Activated CD4-positive, alpha-beta T cell treated with anti-CD3 and anti-CD28 coated beads, Interleukin-2, Interleukin-6, amounts not matched to agents 100 ng/mL and 50 ng/mL, durations not matched to agents 16 hours and 8 hours (primary cell): ENCODE data around the gene CACNB4.
"Not testable (repeated sequence)": the region's sequence is repeated elsewhere in the genome, so short reads cannot be mapped to it uniquely, and the experiment has no call there.

Experiments used
- DNase-seq: peaks from one replicate; pipeline ENCODE4 v3.0.0-alpha.2; 2020

CACNB4 gene

GRCh38 chr2:151899156-151899555 lies 199.7 kb downstream of the CACNB4 start:
- no peak for DNase-seq

- DNase-seq: no peak
Observed at GRCh38 chr2:151891566-151892194, 207.2 kb downstream of the CACNB4 start.

DNA sequence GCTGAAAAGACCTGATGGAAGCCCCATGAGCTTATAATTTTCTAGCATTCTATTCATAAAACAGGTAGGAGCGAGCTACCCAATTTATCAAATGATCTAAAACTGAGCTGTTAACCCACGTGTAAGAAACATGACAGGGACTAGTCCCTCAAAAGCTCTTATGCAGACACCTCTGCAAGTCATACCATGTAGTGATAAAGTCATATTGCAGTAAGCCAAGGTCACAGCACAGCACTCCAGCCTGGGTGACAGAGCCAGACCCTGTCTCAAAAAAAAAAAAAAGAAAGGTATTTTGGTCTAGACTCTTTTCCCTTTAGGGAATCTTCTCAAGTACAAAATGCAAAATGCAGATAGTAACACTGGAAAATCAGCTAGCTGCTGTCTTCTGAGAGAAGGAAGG lies 211.7 kb downstream of the CACNB4 start:
- DNase-seq: no peak

- no peak for DNase-seq
Observed at GRCh38 chr2:151886241-151886640, 212.6 kb downstream of the CACNB4 start.

GRCh38 chr2:151882786-151883445 lies 215.9 kb downstream of the CACNB4 start:
- no peak for DNase-seq

DNA sequence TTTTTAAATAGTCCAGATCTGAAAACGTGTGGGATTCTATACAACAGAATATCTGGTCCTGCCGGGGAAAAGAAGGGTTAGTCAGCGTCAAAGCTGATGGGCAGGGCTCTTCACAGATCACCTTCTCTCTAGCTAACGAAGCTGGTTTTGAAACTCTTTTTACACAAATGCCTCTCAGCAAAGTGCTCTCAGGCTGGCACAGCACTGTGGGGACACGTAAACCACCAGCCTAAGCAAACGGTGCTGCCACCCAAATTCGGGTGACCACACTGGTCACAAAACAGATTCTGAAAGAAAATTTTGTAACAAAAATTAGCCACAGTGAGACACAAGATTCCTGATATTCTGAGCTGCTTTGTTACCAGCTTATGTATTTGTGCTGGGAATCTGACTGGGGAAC lies 217.5 kb downstream of the CACNB4 start:
- no peak for DNase-seq

DNA sequence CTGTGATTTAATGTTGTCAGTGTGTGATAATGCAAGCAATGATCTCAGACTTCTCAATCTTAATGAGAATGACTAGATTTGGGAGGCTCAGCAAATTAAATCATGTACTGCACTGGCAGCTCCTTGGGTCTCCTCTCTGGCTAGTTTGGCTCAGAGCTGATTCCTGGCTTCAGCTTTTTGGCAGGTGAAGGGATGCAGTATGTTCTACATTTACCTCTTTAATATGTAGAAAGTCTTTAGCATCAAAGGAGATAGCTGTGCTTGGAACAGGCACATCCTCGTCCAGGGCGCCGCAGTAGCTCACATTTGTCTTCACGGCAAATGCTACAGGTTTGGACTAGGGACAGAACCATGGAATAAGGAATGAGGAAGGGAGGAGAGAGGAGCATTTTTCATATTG lies 218.3 kb downstream of the CACNB4 start:
- no peak for DNase-seq

DNA sequence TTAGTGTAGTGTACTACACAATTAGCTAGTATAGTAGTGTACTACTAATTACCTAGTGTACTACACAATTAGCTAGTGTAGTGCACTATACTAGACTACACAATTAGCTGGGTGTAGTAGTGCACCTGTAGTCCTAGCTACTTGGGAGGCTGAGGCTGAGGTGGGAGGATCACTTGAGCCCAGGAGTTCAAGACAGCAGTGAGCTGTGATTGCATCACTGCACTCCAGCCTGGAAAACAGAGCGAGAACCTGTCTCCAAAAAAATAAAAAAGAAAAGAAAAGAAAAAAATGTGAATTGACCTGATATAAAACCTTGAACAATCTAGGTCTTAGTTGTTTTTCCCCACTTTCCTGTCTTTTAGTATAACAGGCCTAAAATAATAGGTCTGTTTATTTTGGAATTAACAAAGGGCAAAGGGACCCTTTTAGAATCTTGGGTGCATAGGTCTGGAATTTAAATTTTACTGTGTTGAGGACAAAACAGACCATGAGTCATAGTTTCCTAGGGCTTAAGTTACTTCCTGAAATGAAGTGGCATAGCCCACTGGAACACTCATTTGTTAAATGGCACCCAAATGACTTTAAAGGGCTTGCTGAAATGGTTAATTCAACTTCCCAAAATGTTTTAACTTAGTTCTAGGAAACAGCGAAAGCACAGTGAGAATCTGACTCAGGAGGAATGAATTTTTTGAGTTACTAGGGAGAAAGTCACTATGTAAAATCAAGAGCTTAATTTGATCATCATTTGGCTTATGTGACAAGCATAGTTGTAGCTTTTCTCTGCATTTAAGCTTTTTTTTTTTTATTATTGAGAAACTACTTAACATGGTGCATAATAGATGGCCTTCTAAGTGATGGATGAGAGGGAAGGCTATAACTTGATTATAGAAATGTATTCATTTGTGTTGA lies 219.9 kb downstream of the CACNB4 start:
- DNase-seq: peak; percentile 63

DNA sequence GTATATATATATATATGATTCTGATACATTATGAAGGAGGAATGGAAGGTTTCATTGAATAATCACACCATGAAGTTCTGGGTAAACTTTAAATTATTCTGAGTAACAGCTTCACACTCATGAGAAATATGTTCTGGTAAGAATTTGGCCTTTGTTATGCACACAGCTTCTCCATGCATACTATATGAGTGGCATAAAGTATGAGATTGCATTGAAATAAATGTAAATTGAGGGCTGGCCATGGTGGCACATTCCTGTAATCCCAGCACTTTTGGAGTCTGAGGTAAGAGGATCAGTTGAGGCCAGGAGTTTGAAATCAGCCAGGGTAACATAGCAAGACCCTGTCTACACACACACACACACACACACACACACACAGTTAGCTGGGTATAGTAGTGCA lies 220.6 kb downstream of the CACNB4 start:
- DNase-seq: no peak

GRCh38 chr2:151875631-151876030 lies 223.2 kb downstream of the CACNB4 start:
- not testable (repeated sequence) for DNase-seq

DNA sequence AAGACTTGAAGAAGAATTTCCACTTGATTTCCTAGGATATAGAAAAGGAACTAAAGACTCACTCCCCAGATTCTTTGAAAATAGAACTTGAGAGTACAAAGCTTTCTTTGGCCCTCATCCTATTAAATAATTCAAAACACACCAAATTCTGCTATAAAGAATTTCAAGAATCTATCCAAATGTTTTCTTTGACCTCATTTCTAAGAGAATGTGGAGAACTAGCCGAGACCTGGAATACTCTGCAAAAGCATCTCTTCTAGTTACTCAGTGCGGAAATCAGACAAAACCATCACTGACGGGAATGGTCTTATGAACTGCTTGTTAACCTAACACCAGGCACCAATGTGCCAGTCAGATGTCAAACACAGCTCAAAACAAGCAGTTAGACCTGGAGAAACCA lies 226.4 kb downstream of the CACNB4 start:
- no peak for DNase-seq

- DNase-seq: no peak
Observed at GRCh38 chr2:151869291-151869690, 229.6 kb downstream of the CACNB4 start.

GRCh38 chr2:151862700-151863099 lies 236.1 kb downstream of the CACNB4 start:
- no peak for DNase-seq

DNA sequence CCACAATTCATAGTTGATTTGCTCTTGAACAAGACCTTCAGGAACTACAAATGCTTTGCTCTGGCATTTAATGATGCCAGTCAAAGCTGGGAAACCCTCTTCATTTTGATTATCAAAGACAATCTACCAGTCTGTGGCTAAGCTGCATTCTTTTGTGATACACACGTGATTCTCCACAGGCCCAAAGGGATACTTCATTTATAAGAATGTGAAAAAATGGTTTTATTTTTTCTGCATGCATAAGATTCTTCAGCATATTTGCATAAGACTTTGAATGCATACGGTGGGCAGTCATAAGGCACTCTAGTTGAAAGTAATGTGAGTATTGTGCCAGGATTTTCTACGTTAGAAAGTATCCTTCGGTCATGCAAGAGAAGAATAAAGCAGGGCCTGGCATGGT lies 237.7 kb downstream of the CACNB4 start:
- no peak for DNase-seq

- no peak for DNase-seq
Observed at GRCh38 chr2:151860613-151861146, 238.2 kb downstream of the CACNB4 start.

- DNase-seq: peak; percentile 5
Observed at GRCh38 chr2:151860210-151860609, 238.6 kb downstream of the CACNB4 start.

GRCh38 chr2:151857650-151858049 lies 241.2 kb downstream of the CACNB4 start:
- no peak for DNase-seq

- no peak for DNase-seq
Observed at GRCh38 chr2:151855111-151855510, 243.7 kb downstream of the CACNB4 start.

DNA sequence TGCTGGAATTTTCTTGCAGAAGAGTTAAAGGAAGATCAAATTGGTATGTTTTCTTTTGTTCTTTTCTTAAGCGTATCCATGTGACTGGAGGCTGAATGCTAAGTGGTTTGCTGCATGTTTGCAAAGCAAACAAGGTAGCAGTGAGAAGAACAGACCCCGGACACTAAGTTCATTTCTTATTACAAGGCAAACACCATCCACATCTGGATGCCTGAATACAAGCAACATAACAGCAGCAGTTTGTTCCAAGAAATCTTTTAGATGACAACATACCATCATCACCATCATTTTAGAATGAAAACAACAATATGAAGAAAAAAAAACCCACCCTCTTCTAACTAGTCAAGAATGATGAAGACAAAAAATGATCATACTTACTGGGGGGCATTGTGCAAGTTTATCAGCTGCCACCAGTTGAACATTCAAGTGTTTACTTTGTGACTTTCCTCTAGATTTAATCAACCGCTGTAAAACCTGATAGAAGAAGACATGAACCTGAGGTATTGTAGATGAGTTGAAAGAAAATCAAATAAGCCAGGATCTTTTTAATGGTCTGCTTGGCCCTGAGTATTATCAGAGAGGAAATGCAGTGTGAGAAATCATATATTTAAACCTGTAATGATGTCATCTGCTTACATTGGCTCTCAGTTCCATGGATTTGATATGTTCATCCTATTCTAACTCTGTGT lies 245.6 kb downstream of the CACNB4 start:
- no peak for DNase-seq

- DNase-seq: no peak
Observed at GRCh38 chr2:151852260-151853069, 246.4 kb downstream of the CACNB4 start.

DNA sequence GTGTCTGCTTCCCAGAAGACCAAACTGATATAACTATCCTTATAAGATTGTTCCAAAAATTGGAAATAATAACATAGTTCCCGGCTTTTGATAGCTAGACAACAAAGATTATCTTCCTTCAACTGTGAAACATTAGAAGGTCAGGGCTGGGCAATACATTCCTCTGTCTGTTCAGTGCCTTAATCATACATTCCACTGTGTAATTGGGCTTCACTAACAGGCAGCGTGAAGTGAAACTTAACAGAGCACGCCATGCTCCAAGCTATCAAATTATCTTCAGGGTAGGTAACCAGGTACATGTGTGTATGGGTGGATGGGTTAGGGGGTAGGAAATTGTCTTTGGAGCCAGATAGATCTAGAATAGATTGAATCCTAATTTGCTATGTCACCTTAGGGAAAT lies 247.1 kb downstream of the CACNB4 start:
- no peak for DNase-seq

- DNase-seq: no peak
Observed at GRCh38 chr2:151849413-151850010, 249.3 kb downstream of the CACNB4 start.
